AG08395 (cell line): ENCODE results near the gene SPOCK1.
"Not testable (repeated sequence)": the region's sequence is repeated elsewhere in the genome, so short reads cannot be mapped to it uniquely, and the experiment has no call there.

ENCODE experiments used
- DNase-seq: peaks from one replicate; pipeline ENCODE4 v3.0.0; 2012; ENCODE audit warnings: mixed read lengths, low spot score

The SPOCK1 gene

GRCh38 chr5:137498736-137499505, at the start of gene SPOCK1:
SPOCK1 (minus strand) TSS chr5:137499326.
- peak; percentile 91 for DNase-seq

GRCh38 chr5:137545956-137546355, 46.8 kb upstream of the SPOCK1 start:
- no peak for DNase-seq

DNA sequence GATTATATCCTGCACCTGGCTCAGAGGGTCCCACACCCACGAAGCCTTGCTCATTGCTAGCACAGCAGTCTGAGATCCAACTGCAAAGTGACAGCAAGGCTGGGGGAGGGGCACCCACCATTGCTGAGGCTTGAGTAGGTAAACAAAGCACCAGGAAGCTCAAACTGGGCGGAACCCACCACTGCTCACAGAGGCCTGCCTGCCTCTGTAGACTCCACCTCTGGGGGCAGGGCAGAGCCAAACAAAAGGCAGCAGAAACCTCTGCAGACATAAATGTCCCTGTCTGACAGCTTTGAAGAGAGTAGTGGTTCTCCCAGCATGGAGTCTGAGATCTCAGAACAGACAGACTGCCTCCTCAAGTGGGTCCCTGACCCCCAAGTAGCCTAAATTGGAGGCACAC, 36.3 kb upstream of the SPOCK1 start:
- DNase-seq, result not testable (repeated sequence)

- DNase-seq, result no peak
Measured at GRCh38 chr5:137533963-137534362, 34.8 kb upstream of the SPOCK1 start.

- no peak for DNase-seq
Measured at GRCh38 chr5:137531266-137531665, 32.1 kb upstream of the SPOCK1 start.

DNA sequence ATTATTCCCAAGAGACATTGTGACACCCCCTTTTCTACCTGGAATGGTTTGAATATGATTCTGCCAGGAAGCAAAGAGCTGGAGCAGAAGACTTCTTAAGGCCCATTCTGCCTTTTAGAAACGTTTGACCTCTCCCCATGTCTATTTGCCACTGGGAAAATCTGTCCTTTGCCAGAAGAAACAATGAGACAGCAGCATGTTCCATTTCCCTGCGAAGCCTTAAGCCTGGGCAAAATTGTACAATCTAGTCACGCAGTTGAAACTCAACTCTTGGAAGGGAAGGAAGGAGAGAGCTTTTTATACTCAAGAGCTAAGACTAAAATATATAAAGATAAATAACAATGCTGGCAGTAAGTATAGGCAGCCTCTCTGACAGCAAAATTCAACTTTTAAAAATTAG, 22.1 kb upstream of the SPOCK1 start:
- DNase-seq, result no peak

- DNase-seq, result no peak
Measured at GRCh38 chr5:137516961-137517360, 17.8 kb upstream of the SPOCK1 start.

GRCh38 chr5:137516251-137516797, 17.2 kb upstream of the SPOCK1 start:
- no peak for DNase-seq

DNA sequence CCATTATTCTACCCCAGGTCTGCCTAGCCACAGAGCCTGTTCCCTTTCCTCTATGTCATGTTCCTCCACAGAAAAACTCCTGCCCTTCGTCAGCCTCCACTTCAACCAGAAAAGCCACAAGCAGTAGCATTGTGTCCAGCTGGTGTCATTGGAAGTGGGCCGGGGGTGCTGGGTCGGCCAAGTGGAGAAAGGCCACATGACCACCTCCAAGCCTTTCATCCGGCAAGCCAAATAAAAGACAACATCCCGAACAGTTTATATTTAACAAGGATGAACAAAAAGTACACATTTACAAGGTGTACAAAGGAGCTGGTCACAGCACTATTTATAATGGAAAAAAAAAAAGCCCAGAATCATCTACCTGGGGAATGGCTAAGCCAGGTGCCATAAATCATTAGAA, 16.1 kb upstream of the SPOCK1 start:
- no peak for DNase-seq

DNA sequence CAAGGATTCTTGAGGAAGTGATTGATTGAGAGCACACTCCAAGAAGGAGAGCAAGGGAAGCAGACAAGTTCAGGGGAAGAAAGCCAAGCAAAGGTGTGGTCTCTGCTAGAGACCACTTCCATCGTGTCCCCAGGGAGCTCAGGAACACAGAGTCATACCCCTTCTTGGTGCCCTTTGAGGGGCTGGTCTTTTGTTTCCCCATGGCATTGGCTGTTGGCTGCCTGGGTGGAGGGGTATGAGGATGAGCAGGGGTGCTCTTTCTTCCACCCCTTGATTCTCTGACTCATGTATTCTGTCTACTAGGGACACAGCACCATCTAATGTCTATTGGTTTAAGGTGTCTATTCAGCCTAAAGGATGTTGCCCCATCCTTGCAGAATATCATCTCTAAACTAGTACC, 11.5 kb upstream of the SPOCK1 start:
- DNase-seq, result no peak

GRCh38 chr5:137507150-137507549, 8.0 kb upstream of the SPOCK1 start:
- DNase-seq, result no peak

- no peak for DNase-seq
Measured at GRCh38 chr5:137506296-137506695, 7.2 kb upstream of the SPOCK1 start.

GRCh38 chr5:137504916-137505315, 5.8 kb upstream of the SPOCK1 start:
- no peak for DNase-seq

GRCh38 chr5:137503456-137503855, 4.3 kb upstream of the SPOCK1 start:
- no peak for DNase-seq

- DNase-seq, result no peak
Measured at GRCh38 chr5:137502632-137503031, 3.5 kb upstream of the SPOCK1 start.

- peak; percentile 11 for DNase-seq
Measured at GRCh38 chr5:137501846-137502406, 2.8 kb upstream of the SPOCK1 start.

DNA sequence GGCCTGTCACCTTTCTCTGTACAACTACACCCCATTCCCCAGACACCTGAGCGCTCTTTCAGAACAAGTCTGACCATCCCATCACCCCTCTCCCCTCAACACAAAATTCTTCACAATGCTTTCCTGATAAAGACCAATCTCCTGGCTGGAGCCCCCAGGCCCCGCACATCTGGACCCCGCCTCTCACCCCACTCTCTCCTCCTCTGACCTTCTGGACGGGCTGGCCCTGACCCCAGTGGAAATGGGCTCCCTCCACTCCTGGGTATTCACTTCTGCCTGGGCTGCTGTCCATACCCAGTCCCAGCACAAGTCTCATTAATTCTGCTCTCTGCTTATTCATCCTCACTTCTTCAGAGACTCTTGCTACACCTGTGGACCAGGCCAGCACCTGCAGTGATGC, 2.1 kb upstream of the SPOCK1 start:
- DNase-seq, result no peak

DNA sequence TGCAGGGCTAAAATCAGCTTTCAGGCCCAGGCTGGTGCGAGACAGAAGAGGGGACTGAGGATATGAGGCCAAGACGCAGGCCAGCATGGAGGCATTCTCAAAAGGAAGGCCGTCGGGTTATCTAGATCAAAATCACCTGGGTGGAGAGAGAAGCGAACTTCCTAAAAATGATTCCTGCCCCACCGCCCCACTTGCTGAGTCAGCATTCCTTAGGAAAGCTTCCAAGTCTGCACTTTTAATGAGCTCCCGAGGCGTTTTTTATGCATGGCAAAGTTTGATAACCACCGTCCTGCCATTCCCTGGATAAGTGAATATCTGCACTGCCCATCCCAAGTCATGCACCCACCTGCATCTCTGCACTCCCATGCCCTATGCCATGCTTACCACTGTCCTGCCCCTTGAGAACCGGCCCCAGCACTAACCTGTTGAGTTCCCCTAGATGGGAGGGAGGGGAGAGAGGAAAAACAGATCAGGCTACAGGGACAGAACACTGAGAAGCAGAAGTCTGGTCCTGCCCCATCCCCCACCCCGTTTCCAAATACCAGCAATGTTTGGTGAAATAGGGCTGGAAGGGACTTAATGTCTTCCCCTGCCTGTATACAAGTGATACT, 1.6 kb upstream of the SPOCK1 start:
- no peak for DNase-seq

DNA sequence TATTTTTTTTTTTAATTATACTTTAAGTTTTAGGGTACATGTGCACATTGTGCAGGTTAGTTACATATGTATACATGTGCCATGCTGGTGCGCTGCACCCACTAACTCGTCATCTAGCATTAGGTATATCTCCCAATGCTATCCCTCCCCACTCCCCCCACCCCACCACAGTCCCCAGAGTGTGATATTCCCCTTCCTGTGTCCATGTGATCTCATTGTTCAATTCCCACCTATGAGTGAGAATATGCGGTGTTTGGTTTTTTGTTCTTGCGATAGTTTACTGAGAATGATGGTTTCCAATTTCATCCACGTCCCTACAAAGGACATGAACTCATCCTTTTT, 351 bp upstream of the SPOCK1 start:
- not testable (repeated sequence) for DNase-seq

- peak; percentile 37 for DNase-seq
Measured at GRCh38 chr5:137498301-137498735, 808 bp downstream of the SPOCK1 start.

- no peak for DNase-seq
Measured at GRCh38 chr5:137497396-137498290, 1.5 kb downstream of the SPOCK1 start.

GRCh38 chr5:137496919-137497318, 2.2 kb downstream of the SPOCK1 start:
- peak; percentile 12 for DNase-seq
